ENCODE data around the gene CHI3L2.
A peak's percentile ranks its signal among the peaks of the same experiment; 100 is the strongest.

The CHI3L2 gene

GRCh38 chr1:111247125-111247838 lies 19.8 kb downstream of the CHI3L2 start:
- DNase-seq (ENCODE audit: extremely low read depth in 1 of 2, low read depth in 1 of 2) = no peak

- DNase-seq (ENCODE audit: extremely low read depth in 1 of 2, low read depth in 1 of 2) = no peak
These were observed 22.4 kb downstream of the CHI3L2 start for GRCh38 chr1:111249960-111250359.

- DNase-seq (ENCODE audit: extremely low read depth in 1 of 2, low read depth in 1 of 2) = no peak
These were observed 24.1 kb downstream of the CHI3L2 start for GRCh38 chr1:111251570-111251969.

- DNase-seq (ENCODE audit: extremely low read depth in 1 of 2, low read depth in 1 of 2) = no peak
These were observed 25.3 kb downstream of the CHI3L2 start for GRCh38 chr1:111252786-111253185.

DNA sequence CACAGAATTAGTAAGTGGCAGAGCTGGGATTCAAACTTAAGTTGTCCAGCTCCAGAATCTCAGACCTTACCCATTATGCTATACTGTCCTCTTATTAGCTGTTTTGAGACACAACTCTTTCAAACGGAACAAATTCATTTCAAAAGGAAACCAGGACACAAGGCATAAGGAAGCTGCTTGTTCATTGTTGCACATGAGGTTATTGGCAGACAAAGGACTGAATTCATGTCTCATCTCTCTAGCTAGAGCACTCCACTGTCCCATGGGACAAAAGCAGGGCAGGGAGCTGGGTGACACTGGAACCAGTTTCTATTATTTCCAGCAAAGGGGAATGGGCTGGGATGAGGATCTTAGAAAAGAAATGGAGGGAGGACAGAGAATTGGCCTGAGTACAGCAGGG lies 26.4 kb downstream of the CHI3L2 start:
- DNase-seq (ENCODE audit: extremely low read depth in 1 of 2, low read depth in 1 of 2) = no peak

DNA sequence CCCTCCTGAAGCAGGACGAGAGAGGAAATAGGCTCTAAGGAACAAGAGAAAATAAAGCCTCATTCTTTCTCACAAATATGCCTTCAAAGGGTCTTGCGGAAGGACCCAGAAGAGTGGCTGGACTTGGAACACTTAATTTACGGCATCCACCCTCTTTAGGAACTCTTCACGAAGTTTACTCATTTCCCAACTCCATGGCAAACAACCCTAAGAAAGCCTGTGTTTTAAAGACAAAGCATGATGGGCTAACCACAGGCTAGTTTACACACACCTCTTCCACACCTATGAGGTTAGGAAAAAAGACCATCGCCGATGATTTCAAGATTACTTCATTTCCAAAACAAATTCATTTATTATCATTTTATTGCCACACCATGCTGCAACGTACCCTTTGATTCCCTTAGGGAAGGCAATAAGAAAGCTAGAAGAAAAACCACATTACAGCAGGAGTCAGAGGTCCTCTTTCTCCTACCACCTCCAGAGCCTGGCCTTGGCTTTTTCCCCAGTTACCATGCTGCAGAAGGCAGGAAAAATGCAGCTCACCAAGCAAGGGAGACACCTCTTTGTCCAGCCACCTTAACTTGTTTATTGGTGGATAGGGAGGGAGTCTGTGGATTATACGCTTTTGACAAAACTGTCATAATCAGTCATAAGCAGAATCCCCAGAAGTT lies 29.6 kb downstream of the CHI3L2 start:
- no peak for DNase-seq (ENCODE audit: extremely low read depth in 1 of 2, low read depth in 1 of 2)

- no peak for DNase-seq (ENCODE audit: extremely low read depth in 1 of 2, low read depth in 1 of 2)
These were observed 40.4 kb downstream of the CHI3L2 start for GRCh38 chr1:111267801-111268508.

DNA sequence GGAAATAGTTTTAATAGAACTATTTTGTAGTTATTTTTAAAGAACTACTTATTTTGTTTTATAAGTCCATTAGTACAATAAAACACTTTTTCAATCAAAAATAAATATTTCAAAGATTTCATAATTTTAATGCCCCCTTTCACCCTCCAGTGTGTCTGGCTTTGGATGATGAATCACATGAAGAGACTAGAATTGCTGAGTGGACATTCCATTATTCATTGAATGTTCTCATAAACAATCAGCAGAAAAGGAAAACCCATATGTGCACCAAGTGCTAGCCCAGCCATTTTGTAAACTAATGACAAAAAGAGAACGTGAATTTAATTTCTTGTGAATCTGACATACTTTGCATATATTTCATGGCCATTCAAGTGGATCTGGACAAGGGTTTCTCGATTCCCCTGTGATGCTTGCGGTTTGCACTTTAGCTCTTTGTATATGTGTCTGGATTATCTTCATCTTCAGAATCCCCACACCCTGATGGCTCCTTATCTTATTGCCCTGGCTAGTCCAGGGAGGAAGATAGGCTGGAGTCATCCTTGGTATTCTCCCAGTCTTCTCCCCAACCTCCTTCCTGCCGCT lies 42.4 kb downstream of the CHI3L2 start:
- no peak for DNase-seq (ENCODE audit: extremely low read depth in 1 of 2, low read depth in 1 of 2)

- DNase-seq (ENCODE audit: extremely low read depth in 1 of 2, low read depth in 1 of 2) = no peak
These were observed 43.4 kb downstream of the CHI3L2 start for GRCh38 chr1:111270771-111271463.

- no peak for DNase-seq (ENCODE audit: extremely low read depth in 1 of 2, low read depth in 1 of 2)
These were observed 43.9 kb downstream of the CHI3L2 start for GRCh38 chr1:111271464-111271801.

- no peak for DNase-seq (ENCODE audit: extremely low read depth in 1 of 2, low read depth in 1 of 2)
These were observed 44.6 kb downstream of the CHI3L2 start for GRCh38 chr1:111272081-111272480.

GRCh38 chr1:111274653-111275052 lies 47.1 kb downstream of the CHI3L2 start:
- DNase-seq (ENCODE audit: extremely low read depth in 1 of 2, low read depth in 1 of 2) = no peak

DNA sequence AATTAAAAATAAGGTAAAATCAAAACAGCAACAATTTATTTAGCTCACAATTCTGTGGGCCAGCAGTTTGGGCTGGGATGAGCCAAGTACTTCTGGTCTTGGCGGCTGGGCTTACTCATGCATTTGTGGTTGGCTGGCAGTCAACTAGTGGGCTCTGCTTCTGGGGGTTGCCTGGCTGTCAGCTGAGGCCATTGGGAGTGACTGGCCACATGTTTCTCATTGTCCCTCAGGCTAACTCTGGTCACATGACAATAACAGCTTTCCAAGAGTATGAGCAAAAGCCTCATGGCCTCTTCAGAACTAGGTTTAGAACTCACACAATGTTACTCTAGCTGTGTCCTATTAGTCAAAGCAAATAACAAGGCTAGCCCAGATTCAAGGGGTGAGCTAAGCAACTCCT lies 47.6 kb downstream of the CHI3L2 start:
- peak in 1 of 2 donors; percentile 43 for DNase-seq (ENCODE audit: extremely low read depth in 1 of 2, low read depth in 1 of 2)

DNA sequence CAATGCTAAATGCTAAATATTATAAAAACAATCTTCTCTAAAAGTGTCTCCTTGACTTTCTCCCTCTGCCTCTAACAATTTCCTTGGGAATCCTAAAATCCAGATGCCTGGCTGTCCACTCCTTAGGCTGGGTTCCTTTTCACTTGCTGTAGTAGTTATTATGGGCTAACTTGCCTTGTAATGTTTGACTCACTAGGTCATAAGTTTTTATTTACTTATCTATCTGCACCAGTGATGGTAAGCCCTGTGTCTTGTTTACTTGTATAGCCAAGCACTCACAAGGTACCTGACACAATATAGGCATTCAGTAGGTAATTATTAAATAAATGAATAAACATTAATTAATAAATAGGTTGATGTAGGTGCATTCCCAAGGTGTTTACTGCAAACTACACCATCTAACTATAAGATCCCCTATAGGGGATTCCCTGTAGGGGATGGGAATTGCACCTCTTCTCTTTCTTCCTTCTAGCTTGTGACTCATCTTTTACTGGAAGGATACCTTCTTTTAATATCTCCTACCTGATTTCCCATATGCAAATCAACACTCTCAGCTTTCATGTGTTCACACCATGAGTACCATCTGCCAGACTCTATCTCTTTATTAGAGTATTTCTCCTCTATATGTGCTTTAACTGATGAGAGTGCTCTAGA lies 48.4 kb downstream of the CHI3L2 start:
- no peak for DNase-seq (ENCODE audit: extremely low read depth in 1 of 2, low read depth in 1 of 2)

- DNase-seq (ENCODE audit: extremely low read depth in 1 of 2, low read depth in 1 of 2) = no peak
These were observed 51.6 kb downstream of the CHI3L2 start for GRCh38 chr1:111279144-111279543.

- no peak for DNase-seq (ENCODE audit: extremely low read depth in 1 of 2, low read depth in 1 of 2)
These were observed 52.8 kb downstream of the CHI3L2 start for GRCh38 chr1:111280267-111280666.

GRCh38 chr1:111281411-111281810 lies 53.9 kb downstream of the CHI3L2 start:
- DNase-seq (ENCODE audit: extremely low read depth in 1 of 2, low read depth in 1 of 2) = no peak

DNA sequence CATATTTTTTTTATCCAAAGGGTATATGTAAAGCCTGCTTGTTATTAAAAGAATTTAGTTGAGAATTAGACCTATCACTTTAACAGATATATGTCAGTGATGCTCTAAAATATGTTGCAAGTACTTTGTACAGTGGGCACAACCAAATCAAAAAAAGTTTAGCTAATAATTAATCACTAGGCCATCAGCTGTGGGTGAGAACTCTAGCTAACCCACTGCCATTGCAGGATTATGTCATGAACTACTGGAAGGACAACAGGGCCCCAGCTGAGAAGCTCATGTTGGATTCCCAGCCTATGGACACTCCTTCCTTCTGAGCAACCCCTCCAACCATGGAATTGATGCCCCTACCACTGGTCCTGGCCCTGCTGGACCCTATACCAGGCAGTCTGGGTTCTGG lies 56.3 kb downstream of the CHI3L2 start:
- no peak for DNase-seq (ENCODE audit: extremely low read depth in 1 of 2, low read depth in 1 of 2)

GRCh38 chr1:111285879-111286278 lies 58.4 kb downstream of the CHI3L2 start:
- DNase-seq (ENCODE audit: extremely low read depth in 1 of 2, low read depth in 1 of 2) = no peak

DNA sequence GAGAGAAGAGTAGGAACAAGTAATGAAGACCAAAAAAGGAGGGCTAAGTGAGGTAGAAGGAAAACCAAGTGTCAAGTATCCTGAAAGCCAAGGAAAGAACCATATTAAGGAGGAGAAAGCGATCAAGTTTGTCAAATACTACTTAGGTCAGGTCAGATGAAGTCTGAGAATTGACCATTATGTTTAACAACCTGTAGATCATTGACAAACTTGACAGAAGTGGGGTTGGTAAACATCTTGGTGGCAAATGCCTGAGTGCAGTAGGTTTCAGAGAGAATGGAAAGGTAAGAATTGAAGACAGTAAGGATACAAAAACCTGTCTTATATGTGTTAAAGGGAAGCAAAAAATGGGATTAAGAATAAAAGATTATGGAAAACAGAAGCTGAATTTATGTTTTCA lies 59.4 kb downstream of the CHI3L2 start:
- no peak for DNase-seq (ENCODE audit: extremely low read depth in 1 of 2, low read depth in 1 of 2)

DNA sequence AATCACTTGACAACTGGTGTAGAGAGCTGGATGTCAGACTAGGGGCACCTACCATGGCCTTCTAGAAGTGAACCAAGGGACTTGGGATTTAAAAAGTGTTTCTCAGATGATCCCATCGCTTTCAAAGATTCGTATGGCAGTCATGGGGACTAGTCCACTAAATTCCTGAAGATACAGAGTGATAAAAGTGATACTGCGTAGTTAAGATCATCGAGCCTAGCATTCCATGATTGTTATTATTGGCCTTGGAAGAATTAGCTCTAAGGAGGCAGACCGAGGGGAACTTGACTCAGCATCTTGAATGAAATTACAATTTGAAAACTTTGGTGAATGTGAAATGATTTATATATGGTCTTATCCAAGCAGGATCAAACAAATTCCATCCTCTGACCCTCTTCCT lies 61.9 kb downstream of the CHI3L2 start:
- DNase-seq (ENCODE audit: extremely low read depth in 1 of 2, low read depth in 1 of 2) = no peak
